GM18858 (cell line): ENCODE measurements around the gene EBPL.

Source experiments
- ATAC-seq: cut with Tn5 transposase; IDR thresholded peaks from one replicate; pipeline ENCODE4 v1.9.1; 2021; ENCODE audit not compliant: unreplicated experiment

Gene EBPL

DNA sequence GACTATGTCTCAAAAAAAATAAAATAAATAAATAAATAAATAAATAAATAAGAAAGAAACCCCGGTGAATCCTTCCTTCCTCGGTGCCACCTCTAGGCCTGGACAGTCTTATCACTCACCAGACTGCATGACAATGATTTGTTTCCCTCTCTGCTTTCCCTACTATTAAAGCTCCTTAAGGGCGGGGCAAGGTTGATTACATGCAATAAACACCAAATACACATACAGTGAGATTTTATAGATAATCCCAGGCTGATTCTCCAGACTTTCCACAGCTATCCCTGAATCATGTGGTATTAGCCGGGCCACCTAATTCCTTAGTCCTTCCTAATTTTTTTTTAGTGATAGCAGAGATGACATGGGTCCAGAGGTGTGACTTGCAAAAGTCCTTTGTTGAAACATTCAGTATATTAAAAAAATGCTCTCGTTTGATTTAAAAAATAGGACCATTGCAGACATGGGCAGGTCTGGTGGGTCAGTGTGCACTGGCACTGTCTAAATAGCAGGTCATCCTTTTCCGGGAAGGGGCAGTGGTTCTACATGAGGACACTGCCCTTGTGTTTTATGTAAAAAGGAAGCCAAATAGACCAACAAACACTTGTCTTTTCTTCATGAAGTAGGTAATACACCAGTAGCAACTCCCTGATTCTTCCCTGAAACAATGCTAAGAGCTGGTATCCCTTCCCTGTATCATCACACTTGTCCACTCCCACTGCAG, 14.5 kb downstream of the EBPL start:
- ATAC-seq, result no peak

DNA sequence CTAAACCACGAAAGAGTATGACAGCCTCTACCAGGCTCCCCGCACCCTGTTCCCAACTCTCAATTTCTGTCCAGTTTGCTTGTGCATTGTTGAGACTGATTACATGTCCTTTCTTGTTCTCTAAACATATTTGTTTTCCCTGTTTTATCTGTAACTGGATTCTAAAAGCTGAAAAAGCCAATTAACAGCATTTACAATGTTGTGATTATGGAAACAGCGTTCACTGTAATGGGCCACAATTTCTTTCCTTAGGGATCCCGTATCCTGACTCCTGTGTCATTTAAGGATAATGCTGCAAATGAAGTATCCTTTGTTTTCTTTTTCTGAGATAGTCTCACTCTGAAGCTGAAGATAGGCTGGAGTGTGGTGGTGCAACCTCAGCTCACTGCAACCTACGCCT, 20.5 kb downstream of the EBPL start:
- ATAC-seq, result no peak

DNA sequence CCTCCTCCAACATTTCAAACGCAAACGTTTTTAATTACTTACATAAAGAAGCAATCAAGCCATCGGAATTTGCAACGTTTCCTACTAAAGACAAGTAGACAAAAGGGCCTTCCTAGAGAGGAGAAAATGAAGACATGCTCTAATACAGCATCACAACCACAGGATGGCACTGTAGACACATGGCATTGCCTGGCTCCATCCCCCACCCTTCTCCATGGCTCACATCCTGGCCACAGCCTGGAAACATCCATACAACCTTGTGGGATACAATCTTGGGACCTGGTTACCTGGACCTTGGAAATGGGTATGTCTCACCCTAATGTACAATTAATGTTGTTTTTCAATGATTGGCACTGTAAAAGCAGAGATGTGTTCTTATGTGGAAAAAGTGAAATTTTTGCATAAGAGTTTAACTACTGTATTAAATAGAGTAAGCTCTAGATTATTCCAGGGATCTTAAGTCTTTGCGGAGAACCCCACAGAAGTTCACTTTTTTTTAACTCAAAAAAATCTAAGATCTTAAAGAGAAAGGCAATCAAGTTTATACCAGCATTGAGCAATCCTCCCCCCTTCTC, 21.5 kb downstream of the EBPL start:
- no peak for ATAC-seq

DNA sequence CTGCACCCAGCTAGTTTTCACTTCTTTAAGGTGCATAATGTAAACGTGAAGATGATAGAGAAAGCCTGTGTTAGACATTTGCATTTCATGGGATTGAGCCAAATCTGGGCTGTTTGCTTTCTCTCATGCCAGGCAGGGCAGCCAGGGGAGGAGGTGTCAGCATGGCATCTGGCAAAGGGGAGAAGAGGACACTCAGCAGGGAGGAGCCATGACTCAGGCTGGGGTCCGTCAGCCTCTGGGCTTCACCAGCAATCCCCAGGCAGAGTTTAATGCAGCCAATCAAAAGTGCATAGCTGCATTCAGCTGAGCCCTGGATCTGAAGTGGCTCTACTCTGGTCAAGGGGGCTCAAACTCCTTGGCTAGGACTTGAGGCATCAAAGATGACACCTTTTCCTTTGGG, 23.5 kb downstream of the EBPL start:
- ATAC-seq, result no peak

DNA sequence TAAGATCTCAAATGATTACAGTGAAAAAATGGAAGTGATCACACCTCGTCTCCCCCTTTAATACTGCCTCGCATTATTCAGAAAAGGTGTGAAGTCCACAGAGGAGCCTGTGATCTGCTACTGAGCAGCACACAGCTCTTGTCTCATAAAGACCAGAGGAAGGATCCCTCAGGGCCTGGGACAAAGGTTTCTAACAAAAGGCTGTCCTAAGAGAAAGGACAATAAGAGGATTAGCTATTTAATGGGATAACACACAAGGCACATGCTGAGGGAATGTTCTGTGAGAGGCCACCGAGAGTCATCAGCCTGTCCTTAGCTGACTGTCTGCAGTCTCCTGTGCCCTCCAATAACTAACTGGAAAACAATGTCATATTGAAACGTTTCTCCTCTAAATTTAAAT, 26.7 kb downstream of the EBPL start:
- ATAC-seq, result no peak

DNA sequence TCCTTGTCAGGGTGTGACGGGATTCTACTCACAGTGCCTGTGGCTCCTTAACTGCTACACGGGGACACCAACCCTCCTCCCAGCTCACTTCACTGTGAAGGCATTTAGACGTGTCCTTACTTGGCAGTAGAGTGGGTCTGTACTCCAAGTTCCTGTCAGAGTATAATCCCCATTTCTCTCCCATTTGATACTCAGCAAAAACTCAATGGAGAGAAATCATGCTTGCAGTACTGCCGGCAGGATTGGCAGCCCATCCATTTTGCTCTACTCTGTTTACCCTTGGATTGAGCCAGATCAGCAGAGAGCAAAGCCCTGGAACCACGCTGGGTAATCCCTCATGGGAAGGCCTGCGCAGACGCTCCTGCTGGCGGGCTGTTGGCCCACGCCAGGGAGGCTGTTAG, 34.0 kb downstream of the EBPL start:
- ATAC-seq, result no peak

DNA sequence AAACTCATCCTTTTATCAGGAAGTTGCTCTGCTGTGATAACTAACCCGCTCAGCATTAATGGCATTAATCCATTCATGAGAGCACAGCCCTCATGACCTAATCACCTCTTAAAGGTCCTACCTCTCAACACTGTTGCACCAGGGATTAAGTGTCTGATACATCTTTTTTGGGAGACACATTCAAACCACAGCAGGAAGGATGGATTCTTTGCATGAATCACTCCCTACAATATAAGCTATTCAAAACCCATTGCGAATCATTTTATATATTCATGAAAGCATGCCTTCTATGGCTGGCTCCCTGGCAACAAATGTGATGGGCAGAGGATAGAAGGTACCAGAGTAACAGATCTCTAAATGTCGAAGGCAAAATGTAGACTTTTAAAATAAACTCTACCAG, 35.4 kb downstream of the EBPL start:
- no peak for ATAC-seq

DNA sequence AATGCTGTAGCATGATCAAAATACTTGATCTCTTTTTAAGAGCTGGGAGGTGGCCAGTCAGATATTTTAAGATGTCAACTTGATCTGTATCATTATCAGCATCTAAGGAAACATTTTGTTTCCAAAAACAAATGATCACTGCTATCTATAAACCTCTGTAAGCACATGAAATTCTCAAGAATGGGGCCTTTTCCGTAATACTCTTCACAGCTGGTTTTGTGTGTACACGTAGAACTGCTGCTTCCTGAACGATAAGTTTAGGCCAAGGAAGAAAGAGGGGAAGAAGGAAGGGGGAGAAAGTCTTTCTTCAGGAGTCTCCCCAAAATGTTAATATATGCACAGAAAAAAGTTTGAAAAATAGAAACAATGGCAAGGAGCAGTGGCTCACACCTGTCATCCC, 37.3 kb downstream of the EBPL start:
- ATAC-seq, result no peak

DNA sequence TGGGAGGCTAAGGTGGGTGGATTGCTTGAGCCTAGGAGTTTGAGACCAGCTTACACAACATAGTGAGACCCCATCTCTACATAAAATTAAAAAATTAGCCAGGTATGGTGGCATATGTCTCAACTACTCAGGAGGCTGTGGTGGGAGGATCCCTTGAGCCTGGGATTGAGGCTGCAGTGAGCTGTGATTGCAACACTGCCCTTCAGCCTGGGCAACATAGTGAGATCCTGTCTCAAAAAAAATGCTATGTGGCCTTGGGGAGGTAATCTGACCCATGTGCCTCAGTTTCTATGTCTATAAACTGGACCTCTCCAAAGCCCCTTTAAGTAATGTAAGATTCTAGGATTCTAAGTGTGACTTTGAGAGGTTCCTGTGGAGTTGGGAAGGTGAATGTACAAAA, 37.8 kb downstream of the EBPL start:
- ATAC-seq, result no peak

DNA sequence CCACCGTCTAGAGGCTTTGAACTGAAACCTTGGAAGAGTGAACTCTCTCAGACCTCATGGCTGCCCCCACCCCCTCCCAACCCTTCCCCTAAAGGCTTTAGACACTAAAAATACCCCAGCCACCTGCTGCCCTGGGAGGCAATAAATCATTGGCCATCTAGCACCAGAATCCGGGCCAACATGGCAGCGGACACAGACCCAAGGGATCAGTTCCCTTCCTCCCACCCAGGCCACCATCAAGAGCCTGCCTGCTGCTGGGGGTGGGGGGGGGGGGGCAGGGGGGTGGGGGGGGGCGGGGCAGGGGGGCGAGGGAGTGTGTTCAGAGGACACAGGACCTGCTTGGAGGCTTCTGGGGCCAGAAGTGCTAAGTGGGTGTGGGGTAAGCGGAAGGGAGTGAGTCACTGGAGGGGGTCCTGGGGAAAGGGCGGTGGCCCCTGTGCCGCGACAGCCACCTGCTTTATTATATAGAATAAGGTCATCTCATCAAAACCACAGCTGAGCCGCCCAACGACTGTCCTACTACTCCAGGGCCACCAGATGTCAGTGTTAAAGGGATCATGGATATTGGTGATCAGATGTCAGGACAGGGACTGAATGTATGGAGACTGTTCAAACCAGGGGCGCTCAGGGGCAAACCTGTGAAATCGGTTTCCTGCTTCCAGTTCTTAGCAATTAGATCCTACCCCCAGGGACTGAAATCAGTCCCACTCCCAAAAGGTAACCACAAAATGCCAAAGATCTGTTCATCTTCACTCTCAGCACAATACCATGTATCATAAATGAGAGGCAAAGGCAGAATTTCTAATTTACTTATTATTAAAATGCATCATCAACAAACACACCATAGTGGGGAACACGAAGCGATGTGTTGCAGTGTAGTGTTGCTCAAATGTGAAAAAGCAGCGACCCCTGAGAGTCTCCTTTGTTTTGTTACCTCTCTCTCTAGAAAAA, 38.7 kb downstream of the EBPL start:
- ATAC-seq, result no peak

DNA sequence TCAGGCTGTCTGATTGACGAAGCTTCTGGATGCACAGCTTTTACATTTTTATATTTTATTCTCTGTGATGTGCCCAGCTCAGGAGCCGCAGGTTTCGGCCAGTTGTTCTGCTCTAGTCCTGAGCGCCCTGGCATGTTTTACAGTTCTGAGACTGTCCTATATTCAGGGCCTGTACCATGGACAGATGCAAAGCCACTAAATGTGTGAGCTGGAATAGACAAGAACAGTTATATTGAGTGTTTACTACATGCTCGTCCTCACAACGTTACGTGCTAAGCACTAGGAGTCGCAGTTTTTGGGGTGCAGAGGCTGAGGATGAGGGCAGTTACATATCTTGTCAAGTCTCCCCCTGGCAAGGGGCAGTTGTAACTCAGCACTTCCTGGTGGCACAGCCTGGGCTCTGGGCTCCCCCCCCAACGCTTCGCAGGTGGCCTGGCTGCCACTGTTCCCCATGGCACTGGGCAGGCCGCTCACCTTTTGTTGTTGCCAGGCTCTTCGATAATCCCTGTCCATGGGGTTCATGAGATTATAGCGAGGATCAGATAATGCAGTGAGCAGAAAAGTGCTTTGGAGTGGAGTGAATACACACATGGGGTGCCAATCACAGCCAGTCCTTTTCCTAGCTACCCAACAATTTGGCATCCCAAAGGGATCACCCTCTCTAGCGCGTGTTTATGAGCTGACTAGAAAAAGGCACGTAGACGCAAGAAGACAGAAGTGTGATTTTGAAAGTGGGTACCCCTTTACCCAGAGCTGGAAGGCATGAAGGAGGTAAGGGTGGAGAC, 39.5 kb downstream of the EBPL start:
- ATAC-seq, result no peak

DNA sequence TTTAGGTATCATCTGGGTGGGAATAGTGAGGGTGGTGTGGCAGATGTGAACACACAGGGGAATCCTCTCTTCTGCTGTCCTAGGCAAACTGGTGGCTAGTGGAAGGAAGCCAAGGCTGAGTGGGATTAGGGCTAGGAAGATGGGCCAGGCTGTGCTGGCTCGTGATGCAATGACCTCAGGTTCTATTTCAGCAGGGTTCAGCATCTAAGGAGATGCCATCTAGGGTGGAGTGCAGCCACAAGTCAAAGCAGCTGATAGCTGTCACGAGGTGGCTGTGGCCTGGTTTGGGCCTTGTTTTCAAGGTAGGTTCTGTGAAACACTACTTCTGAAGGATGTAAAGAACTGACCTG, 41.3 kb downstream of the EBPL start:
- ATAC-seq, result no peak

DNA sequence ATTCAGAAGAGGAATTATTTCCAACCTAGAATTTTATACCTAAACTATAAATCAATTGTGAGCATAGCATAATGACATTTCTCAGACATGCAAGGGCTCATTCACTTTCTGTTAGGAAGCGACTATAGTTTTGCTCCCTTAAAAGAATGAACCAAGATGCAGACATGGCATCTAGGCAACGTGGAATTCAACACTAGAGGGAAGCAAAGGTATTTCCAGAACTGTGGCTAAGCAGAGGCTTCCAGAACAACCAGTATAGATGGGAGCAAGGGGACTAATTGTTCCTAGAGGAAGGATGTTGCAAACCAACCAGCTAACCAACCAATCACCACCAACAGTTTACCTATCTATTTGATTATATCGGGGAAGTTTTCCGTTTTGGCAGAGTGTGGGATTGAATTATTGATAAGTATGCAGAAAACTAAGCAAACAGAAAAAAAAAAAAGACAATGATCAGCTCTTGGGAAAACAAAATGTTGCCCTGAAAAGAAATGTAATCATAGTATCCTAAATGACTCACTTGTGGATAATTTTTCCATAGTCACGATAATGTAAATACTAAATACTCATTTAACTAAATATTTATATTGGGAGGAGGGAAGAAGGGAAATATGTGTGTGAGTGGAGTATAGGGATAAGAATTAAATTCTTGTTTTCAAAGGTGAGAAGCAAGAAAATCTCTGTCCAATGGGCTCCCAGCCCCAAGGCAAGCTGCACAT, 41.9 kb downstream of the EBPL start:
- ATAC-seq, result no peak

DNA sequence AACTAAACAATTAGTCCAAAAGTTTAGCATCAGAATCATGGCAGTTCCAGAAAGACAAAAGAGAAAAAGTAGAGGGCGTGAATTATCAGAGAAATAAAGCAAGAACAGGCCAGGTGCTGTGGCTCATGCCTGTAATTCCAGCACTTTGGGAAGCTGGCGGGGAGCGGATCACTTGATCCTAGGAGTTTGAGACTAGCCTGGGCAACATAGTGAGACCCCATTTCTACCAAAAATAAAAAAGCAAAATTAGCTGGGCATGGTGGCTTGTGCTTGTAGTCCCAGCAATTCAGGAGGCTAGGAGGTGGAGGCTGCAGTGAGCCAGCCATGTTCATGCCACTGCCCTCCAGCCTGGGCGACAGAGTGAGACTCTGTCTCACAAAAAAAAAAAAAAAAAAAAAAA, 44.6 kb downstream of the EBPL start:
- no peak for ATAC-seq

DNA sequence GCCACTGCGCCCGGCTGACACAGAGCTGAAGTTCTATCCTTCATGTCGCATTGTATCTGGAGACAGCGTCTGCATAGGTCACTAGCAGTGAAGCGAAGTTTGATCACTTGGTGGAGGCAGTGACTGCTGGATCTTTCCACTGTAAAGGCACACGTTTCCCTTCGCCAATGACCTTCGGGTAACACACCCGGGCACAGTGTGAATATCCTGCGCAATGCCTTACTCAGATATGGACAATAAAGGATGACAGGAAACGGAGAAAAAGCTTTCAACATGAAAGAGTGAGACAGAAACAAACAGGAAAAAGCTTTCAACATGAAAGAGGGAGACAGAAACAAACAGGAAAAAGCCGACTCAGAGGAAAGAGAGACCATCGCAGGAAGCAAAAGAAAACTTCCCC, 45.8 kb downstream of the EBPL start:
- no peak for ATAC-seq

DNA sequence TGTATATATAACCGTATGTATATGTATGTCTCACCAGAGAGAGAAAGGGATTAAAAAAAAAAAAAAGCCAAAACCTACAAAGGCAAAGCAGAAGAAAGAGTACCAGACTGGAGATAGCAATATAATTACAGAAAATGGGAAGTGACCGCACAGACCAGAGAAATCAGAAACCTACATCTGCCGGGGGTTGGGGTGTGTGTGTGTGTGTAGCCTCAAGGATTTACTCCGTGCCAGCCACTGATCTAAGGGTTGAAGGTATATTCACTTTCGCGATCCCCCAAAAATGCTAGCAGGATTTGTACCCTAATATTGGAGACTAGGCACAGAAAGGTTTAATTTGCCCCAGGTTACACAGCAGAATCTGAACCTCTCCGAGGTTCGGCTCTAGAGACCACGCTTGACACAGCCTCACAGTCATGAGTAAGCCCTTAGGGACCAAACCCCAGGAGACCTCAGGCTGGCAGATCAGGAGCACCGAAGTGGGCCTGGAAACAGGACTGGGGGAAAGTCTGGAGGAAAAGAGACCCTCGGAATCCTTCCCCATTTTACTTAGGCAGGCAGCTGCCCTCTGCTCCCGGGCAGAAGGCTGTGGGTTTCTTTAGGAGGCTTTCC, 48.1 kb downstream of the EBPL start:
- ATAC-seq, result no peak

DNA sequence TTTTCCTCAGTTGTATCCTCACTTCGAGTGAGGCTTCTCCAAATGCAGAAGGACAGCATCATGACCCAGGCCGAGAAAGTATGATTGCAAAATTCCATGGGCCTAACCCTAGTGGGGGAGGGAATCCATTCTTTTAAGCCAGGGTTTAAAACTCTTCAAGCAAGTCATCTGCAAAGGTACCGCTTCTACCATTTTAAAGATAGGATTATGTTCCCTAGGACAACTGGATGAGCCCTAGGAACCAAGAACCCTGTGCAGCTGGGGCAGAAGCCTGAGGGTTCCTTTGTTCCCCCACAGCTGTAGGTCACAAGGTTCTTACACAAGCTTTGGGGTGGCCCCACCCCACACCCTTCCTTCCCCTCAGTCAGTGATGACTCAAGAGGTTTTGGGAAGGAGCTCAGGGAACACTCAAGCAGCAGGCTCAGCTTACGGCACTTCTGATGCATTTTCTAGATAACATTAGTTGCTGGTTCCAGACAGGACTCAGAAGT, 49.4 kb downstream of the EBPL start:
- no peak for ATAC-seq

DNA sequence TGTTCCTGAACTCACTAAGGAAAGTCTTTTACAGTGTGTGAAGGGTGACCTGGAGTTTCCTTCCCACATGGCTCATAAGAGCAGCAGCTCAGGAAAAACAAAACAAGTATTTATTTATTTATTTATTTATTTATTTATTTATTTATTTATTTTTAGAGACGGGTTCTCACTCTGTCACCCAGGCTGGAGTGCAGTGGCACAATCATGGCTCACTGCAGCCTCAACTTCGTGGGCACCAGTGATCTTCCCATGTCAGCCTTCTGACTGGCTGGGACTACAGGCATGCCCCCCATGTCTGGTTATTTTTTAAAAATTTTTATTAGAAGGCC, 52.6 kb downstream of the EBPL start:
- ATAC-seq, result no peak

DNA sequence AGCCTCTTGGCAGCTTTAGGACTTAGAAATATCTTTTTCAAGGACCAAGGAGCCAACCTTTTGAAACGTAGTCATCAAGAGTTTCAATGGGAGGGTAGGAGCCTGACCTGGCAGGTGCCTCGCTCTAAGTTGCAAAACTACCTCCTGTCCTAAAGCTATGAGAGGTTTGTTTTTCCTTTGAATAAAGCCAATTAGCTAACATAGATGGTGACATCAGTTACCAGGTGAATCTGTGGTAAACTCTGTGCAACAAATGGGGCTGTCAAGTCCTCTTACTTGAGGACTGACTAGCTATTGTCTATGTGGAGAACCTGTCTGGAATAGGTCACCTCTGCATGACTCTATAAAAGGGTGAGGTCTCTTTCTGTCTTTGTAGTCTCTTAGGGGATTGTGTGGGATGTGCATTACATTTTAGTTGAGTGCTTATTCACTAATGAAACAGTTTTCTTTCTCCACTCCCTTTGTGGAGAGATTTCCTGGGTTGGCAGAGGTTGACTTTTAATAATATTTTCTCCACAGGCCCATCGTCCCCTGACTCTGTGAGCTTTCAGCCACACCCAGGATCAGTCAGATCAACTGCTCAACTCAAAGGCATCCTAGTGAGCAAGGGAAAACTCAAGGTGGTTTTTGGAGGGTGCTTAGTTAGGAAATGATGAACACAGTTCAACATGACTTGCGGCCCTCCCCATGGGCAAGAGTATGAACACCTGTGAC, 53.1 kb downstream of the EBPL start:
- no peak for ATAC-seq

DNA sequence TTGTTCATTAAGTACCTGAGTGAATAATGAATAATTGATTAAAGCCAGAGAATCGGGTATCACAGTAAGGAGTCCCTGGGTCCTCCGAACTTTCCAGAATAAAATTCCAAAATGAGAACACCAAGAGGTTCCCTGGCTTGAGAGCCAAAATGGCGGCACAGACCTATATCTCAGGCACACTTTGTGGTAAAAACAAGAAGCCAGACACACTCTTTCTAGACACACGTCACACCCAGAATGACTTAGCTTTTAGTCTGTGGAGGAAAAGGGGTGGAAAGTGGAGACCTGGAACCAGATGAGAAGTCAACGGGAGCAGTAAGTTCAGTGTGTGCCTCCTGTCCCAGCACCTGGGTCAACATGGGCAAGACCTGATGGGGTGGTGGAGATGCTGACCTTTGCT, 54.6 kb downstream of the EBPL start:
- no peak for ATAC-seq
